NCI-H1105 (cell line): ENCODE measurements around the gene RBM48.
"Not testable (repeated sequence)": the region's sequence is repeated elsewhere in the genome, so short reads cannot be mapped to it uniquely, and the experiment has no call there.

ENCODE experiments used
- DNase-seq: peaks from one replicate; lab custom pipeline; 2025; lab: John Stamatoyannopoulos, UW

The RBM48 gene

GRCh38 chr7:92528188-92528957, at the start of gene RBM48, which contains the start of gene PEX1:
RBM48 (plus strand) TSS chr7:92528795; CDS start chr7:92528814, 19 bp downstream.
PEX1 (minus strand) TSS chr7:92528520; CDS start chr7:92528435, 85 bp downstream.
- DNase-seq = peak; percentile 98

- DNase-seq = not testable (repeated sequence)
These were observed 49.4 kb upstream of the RBM48 start for GRCh38 chr7:92479146-92479545.

DNA sequence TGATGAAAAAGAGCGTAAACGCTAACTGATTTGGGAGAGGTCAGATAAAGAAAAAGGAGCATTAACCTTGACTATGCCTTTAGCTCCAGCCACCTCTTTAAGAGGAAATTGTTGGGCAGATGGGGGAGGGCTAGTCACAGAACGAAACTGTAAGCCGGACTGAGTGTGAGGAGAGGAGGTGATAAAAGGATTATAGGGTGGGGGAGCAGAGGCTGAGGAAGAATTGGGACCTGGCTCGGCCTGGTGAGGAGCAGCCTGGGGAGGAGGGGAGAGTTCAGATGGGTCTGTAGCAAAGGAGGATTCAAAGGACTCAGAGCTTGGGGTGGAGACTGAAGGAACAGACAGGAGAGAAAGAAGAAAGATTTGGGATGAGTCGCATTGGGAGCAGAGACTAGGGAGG, 45.0 kb upstream of the RBM48 start:
- not testable (repeated sequence) for DNase-seq

DNA sequence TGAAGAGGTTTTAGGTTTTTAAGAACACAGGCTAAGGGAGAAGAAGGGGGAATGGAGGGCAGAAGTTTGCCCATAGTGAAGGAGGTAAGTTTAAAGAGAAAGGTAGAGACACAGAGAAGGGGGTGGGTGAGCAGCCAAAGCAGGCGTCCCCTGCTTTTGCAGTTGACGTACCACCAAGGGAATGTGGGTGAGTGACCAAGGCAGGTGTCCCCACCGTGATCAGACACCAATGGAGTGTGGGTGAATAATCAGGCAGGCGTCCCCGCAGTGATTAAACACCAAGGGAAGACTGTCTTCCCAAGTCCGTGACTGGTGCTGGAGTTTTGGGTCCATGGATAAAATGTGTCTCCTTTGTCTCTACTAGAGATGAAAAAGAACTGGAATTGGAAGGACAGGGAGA, 44.4 kb upstream of the RBM48 start:
- not testable (repeated sequence) for DNase-seq

GRCh38 chr7:92485267-92485892, 43.2 kb upstream of the RBM48 start:
- DNase-seq = no peak

- no peak for DNase-seq
These were observed 42.6 kb upstream of the RBM48 start for GRCh38 chr7:92485974-92486373.

DNA sequence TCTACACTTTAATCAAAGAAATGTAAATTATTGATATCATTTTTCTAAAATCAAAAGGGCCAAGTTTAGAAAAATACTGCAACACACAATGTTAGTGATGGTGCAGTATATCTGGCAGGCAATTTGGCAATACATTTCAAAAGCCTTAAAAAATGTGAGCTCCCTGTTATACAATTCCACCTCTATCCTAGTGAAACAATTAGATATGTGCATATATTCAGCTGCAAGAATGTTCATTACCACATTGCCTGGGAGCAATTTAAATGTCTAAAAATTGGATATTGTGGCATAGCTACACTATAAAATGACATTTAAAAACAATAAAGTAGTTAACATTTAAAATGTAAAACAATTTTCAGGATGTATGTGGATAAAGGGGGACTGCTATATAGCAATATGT, 40.8 kb upstream of the RBM48 start:
- no peak for DNase-seq

DNA sequence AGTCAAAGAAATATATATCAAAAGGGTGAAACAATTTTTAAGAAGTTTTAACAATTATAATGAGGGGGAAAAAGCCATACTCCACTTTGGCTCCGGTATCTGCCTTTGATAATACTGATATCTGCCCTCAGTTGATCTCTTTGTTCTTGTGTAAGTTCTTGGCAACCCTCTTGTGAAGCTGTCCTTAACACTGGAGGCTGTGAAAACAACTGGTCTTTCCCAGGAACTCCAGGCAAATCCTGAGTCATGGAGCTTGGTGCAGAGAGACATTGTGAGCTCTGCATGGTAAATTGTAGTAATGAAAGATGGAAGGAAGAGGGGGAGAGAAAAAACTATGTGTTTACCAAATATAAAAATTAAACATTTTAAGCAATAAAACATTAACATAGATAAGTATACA, 39.0 kb upstream of the RBM48 start:
- no peak for DNase-seq

DNA sequence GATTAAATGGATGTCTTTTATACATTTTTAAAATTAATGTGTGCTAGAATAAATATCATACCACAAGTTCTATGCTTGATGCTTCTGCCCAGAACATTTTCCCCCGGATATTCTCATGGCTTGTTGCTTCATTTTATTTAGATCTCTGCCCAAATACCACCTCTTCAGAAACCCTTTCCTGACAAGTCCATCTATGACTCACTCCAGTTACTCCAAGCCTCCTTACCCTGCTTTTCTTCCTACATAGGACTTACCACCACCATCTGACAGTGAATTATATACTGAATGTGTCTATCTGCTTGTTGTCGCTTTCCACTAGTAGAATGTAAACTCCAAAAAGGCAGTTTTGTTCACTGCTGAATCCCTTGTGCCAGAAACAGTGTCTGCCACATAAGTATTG, 31.7 kb upstream of the RBM48 start:
- DNase-seq = no peak

DNA sequence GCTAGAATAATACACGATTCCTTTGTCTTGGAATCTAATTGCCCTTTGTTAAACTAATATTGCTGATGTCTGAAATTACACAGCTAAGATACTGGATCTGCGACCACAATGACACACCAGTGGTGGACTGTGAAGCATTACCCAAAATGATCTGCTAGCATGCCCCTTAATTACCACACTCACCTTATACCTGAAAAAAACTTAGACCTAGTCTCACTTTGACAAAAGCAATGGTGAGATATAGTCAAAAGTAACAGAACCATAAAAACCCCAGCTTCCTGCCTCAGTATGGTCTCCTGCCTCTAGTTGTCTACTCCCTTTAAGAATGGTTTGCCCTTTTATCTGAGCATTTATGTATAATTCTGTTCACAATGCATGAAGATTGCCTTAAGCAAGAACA, 30.0 kb upstream of the RBM48 start:
- no peak for DNase-seq

- no peak for DNase-seq
These were observed 24.8 kb upstream of the RBM48 start for GRCh38 chr7:92503767-92504166.

DNA sequence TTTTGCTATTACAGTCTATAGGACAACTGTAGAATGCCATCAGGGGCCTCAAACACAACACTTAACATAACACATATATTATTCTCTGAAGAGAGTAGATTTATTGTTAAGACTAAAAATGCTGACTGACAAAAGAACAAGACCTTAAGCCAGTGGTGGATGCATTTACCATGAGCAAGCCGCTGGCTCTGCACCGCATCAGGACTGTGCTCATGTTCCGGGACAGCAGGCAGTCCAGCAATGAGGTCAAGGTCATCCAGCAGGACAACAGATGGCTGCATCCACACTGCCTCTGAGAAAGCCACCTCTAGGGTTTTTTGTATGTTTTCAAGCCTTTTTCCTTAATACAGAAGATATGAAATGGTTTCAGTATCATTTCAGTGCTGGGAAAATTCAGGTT, 24.0 kb upstream of the RBM48 start:
- DNase-seq = no peak

DNA sequence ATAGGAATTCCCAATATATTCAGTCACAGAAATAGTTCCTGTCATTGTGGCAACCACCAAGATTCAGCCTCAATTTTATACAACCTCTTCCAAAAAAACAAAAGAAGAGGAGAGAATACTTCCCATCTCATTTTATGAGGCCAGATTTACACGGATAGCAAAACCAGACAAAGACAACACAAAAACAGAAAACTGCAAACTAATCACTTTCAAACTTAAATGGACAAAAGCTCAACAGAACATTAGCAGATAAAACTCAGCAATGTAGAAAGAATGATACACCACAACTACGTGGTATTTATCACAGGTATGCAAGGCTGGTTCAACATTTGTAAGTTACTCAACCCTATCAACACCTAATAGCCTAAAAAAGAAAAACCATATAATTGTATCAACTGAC, 22.2 kb upstream of the RBM48 start:
- no peak for DNase-seq

GRCh38 chr7:92508946-92509345, 19.6 kb upstream of the RBM48 start:
- no peak for DNase-seq

DNA sequence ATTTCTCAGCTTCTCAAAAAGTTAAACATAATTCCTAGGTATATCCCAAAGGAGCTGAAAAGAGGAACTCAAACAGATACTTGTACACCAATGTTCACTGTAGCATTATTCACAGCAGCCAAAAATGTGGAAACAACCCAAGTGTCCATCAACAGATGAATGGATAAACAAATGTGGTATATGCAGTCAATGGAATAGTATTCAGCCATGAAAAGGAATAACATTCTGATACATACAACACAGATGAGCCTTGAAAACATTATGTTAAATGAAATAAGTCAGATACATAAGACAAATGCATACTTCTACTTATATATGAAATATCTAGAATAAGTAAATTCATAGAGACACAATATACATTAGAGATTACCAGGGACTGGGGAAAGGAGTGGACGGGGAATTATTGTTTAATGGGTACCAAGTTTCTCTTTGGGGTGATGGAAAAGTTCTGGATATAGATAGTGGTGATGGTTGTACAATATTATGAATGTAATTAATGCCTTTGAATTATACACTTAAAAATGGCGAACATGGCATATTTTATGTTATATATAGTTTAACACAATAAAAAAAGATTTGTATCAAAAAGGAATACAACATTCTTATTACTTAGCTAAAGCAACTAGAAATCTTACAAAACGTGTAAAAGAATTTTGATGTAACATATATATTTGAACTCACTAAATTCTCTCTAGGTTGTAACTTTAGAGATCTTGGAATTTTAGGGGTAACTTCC, 15.3 kb upstream of the RBM48 start:
- DNase-seq = no peak

DNA sequence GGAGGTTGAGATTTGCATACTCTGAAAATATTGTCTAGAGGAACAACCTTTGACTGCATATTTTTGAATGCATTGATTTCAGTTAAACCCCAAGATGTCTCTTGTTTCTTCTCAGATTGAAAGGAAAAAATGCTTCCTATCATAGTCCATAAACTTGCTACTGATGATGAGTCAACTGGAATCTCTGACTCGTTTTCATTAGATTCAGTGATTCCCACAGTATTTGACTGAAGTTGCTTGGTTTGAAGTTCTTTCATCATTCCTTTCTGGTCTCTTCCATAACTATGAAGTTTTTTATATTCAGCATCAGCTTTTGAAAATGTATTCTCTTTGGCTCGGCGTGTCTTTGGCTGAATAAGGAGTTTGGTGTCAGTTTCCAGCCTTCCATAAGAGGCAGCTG, 11.0 kb upstream of the RBM48 start:
- DNase-seq = no peak

- no peak for DNase-seq
These were observed 8.6 kb upstream of the RBM48 start for GRCh38 chr7:92520024-92520423.

GRCh38 chr7:92523110-92523509, 5.5 kb upstream of the RBM48 start:
- no peak for DNase-seq

DNA sequence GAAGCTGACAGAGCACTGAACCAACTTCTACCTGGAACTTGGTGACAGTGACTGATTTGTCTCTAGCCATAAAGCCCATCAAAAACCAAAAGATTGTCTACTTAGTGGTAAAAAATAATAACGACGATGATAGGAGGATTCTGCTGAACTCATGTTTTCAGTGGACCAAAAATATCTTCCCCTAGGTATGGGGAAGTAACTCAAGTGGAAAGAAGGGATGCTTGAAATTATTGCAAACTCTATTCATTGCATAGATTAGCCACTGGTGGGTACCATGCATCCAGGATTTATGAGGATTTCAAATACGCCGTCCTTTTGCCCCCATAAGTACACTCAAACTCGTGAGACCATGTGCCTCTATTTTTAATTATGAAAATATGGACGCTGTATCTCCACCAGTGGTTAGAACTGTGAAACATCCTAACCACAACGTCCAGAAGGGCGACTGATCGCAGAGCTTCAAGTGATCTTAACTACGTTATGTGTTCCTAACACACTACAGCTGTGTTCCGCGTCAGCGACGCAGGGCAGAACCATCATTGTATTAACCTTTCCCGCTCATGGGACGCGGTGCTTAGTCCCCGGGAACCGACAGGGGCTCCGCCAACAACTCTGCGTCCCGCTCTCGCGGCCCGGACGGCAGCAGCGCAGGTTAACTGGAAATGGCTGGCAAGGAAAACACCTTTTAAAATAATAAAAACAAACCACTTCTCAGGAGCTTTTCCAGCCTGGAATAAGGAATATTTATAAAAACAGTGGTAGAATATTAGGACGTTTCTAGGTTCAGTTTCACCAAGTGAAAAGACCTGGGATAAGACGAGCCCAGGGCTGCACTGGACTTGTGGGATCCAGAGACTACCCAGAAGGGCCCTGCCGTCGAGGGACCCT, 1.1 kb upstream of the RBM48 start:
- DNase-seq = peak; percentile 16

- no peak for DNase-seq
These were observed 316 bp downstream of the RBM48 start for GRCh38 chr7:92528958-92529264.

DNA sequence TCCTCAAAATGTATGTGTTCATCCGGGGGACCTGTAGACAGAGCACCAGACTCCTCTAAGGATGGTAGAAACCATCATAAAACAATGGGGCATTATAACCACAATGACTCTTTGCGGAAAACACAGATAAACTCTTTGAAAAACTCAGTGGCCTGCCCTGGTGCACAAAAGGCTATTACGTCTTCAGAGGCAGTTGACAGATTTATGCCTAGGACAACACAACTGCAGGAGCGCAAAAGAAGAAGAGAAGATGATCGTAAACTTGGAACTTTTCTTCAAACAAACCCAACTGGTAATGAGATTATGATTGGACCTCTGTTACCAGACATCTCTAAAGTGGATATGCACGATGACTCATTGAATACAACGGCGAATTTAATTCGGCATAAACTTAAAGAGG, 6.0 kb downstream of the RBM48 start:
- DNase-seq = no peak

GRCh38 chr7:92543542-92543941, 14.9 kb downstream of the RBM48 start:
- not testable (repeated sequence) for DNase-seq
